Measurements from ENCODE around the gene WDR82. TPM values are rescaled to one million over a fixed set of nuclear protein-coding genes. Genes with fewer than 3 reads are reported as not detected.

The WDR82 gene
- total RNA-seq (10 to 100 TPM; 44.6 to 84.0 (median 54.8) TPM), polyA plus RNA-seq (10 to 100 TPM; 23.8 to 74.2 (median 24.6) TPM)
- long read RNA-seq, donor 1, full-length matches to known transcripts, result 15 of 15 reads
- long read RNA-seq, donor 1, partial matches to known transcripts, result 0 of 15 reads
- long read RNA-seq, donor 1, other reads (novel, unspliced or antisense), result 0 of 15 reads
- long read RNA-seq, donor 2, full-length matches to known transcripts, result 11 of 11 reads
- long read RNA-seq, donor 2, partial matches to known transcripts, result 0 of 11 reads
- long read RNA-seq, donor 2, other reads (novel, unspliced or antisense), result 0 of 11 reads
- long read RNA-seq, donor 3, full-length matches to known transcripts, result 7 of 7 reads
- long read RNA-seq, donor 3, partial matches to known transcripts, result 0 of 7 reads
- long read RNA-seq, donor 3, other reads (novel, unspliced or antisense), result 0 of 7 reads
- long read RNA-seq, donor 4, full-length matches to known transcripts, result 1 of 7 reads
- long read RNA-seq, donor 4, partial matches to known transcripts, result 0 of 7 reads
- long read RNA-seq, donor 4, other reads (novel, unspliced or antisense), result 6 of 7 reads
- long read RNA-seq, donor 5, full-length matches to known transcripts, result 38 of 52 reads
- long read RNA-seq, donor 5, partial matches to known transcripts, result 1 of 52 reads
- long read RNA-seq, donor 5, other reads (novel, unspliced or antisense), result 13 of 52 reads
- long read RNA-seq, donor 6, full-length matches to known transcripts, result 1 of 10 reads
- long read RNA-seq, donor 6, partial matches to known transcripts, result 0 of 10 reads
- long read RNA-seq, donor 6, other reads (novel, unspliced or antisense), result 9 of 10 reads
- long read RNA-seq, donor 7, full-length matches to known transcripts, result 8 of 8 reads
- long read RNA-seq, donor 7, partial matches to known transcripts, result 0 of 8 reads
- long read RNA-seq, donor 7, other reads (novel, unspliced or antisense), result 0 of 8 reads
- long read RNA-seq, donor 8, full-length matches to known transcripts, result 21 of 21 reads
- long read RNA-seq, donor 8, partial matches to known transcripts, result 0 of 21 reads
- long read RNA-seq, donor 8, other reads (novel, unspliced or antisense), result 0 of 21 reads
- long read RNA-seq, donor 9, full-length matches to known transcripts, result 6 of 6 reads
- long read RNA-seq, donor 9, partial matches to known transcripts, result 0 of 6 reads
- long read RNA-seq, donor 9, other reads (novel, unspliced or antisense), result 0 of 6 reads
- long read RNA-seq, donor 10, full-length matches to known transcripts, result 2 of 2 reads
- long read RNA-seq, donor 10, partial matches to known transcripts, result 0 of 2 reads
- long read RNA-seq, donor 10, other reads (novel, unspliced or antisense), result 0 of 2 reads

DNA sequence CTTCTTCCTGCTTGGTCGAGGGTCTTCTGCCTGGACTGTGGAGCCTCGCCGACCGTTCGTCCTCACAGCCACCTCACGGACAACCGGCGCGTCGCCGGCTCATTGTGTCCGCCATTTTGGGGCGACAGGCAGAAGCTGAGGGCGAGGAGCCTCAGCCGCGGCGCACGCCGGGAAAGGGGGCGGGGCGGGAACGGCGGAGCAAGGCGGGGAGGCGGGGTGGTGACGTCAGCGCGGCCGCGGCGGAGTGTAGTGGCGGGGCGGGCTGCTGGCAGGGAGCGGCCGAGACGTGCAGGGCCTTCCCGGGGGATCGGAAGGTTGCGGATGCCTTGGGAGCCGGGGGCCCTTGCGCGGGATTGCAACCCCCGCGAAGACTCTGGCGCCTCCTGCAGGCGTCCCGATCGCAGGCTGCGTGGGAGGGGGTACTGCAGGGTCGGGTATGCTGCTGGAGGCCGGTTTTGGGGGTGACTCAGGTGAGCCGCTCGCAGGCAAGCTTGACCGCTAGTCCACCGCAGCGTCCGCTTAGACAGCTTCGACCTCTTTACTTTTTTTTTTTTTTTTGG lies at the start of gene WDR82:
WDR82 (minus strand) TSS at position 140 of the 560 bp plus-strand sequence. CDS start 288 bp downstream, outside the sequence.
- Histone ChIP-seq H3K36me3 (replicated peaks in 1 of 2) (no peaks in the 10 kb centered on the region), H3K9me3 (replicated peaks in 1 of 3) (no peaks in the 10 kb centered on the region), H3K4me1 (replicated peaks in 1 of 2) (peaks cover 28 to 65% of the 10 kb centered on the region in 2 donors), H3K27ac (peak within 1 kb of the TSS; percentile 27 to 100 (median 95)), H3K27me3 (no peaks in the 10 kb centered on the region), H3K4me3 (peak within 1 kb of the TSS; percentile 33 to 97 (median 74))
- intact Hi-C loops (cut with DNase I), result no loop called here
- 0 to 1% (median 1%) methylated on average over 12 to 58 of the region's 58 CpGs for WGBS, 4 donors
- TF ChIP-seq, protein P1, sequence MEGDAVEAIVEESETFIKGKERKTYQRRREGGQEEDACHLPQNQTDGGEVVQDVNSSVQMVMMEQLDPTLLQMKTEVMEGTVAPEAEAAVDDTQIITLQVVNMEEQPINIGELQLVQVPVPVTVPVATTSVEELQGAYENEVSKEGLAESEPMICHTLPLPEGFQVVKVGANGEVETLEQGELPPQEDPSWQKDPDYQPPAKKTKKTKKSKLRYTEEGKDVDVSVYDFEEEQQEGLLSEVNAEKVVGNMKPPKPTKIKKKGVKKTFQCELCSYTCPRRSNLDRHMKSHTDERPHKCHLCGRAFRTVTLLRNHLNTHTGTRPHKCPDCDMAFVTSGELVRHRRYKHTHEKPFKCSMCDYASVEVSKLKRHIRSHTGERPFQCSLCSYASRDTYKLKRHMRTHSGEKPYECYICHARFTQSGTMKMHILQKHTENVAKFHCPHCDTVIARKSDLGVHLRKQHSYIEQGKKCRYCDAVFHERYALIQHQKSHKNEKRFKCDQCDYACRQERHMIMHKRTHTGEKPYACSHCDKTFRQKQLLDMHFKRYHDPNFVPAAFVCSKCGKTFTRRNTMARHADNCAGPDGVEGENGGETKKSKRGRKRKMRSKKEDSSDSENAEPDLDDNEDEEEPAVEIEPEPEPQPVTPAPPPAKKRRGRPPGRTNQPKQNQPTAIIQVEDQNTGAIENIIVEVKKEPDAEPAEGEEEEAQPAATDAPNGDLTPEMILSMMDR (IDR thresholded peaks at IDR 0.05), result peak; percentile 7 to 61 (median 38)
- peak; percentile 78 to 91 for TF ChIP-seq POLR2A (IDR thresholded peaks at IDR 0.05)
- DNase-seq, result peak; percentile 96 to 98 (median 98)

DNA sequence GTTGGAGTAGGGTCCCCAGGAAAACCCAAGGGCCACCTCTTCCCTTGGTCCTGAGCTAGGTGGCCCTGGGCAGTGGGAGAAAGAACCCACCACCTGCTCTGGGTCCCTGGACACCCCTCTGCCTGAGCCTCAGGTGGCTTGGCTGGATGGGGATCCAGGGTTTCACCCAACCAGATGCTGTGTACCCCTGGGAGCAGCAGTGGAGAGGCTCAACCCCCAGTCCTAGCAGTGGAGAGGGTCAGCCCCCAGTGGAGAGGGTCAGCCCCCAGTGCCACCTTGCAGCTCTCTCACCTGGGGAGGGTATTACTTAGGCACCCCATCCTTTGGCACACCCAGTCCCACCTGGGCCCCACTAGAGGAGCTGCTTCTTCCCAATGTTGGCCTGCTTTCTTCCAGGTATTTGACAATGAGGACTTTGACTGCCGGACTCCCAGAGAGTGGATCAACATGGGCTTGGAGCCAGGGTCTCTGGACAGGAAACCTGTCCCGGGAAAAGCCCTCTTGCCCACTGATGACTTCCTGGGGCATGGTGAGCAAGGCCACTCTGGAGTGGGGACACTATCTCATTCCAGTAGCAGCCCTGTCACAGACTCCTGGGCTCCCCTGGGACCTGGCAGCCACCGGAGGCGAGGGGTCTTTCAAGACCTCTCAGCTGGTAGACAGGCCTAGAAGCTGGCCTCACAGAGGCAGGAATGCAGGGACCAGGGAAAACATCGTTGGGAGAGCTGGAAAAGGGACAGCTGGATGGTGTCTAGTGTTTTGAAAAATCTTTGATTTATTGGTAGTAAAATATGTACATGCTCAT lies 49.2 kb upstream of the WDR82 start:
- DNase-seq, result no peak
- H3K27me3 ChIP-seq, result no peaks in the 10 kb centered on the region
- TF ChIP-seq POLR2A (IDR thresholded peaks at IDR 0.05), result no peak
- TF ChIP-seq, protein P1 (IDR thresholded peaks at IDR 0.05), result no peak
- intact Hi-C loops (cut with DNase I), result loop anchor here in 1 of 2 donors (5.0 kb wide), 1 partner anchor 105 kb away; no protein-coding TSS in a partner anchor
- no peaks in the 10 kb centered on the region for H3K9me3 ChIP-seq (replicated peaks in 1 of 3)
- no peak overlapping the region for H3K27ac ChIP-seq
- WGBS, 4 donors, result 72 to 88% (median 75%) methylated on average over 5 of the region's 5 CpGs
- no peaks in the 10 kb centered on the region for H3K36me3 ChIP-seq (replicated peaks in 1 of 2)
- no peak overlapping the region for H3K4me3 ChIP-seq
- H3K4me1 ChIP-seq (replicated peaks in 1 of 2), result peaks cover 6 to 8% of the 10 kb centered on the region in 2 donors

DNA sequence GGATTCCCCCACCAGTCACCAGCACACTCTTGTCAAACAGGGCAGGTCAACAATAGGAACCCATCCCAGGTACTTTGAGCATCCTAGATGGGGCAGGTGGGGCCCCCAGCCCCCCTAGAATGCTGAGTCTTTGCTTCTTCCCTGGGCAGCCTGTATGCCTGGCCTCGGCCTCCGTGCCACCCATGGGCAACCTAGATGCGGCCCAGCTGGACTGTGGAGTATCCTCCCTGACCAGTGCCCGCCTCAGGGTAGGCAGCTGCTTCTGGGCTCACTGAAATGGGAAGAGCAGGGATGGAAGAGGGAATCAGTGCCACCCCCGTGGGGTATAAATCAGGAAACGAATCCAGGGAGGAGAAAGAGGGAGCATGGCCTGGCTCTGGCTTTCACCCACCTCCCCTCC lies 48.5 kb upstream of the WDR82 start:
- Histone ChIP-seq H3K4me3 (no peak overlapping the region), H3K4me1 (replicated peaks in 1 of 2) (peaks cover 6 to 8% of the 10 kb centered on the region in 2 donors), H3K27ac (no peak overlapping the region), H3K27me3 (no peaks in the 10 kb centered on the region), H3K36me3 (replicated peaks in 1 of 2) (no peaks in the 10 kb centered on the region), H3K9me3 (replicated peaks in 1 of 3) (no peaks in the 10 kb centered on the region)
- no peak for DNase-seq
- WGBS, 4 donors, result 87 to 97% (median 95%) methylated on average over 6 of the region's 6 CpGs
- intact Hi-C loops (cut with DNase I), result loop anchor here in 1 of 2 donors (5.0 kb wide), 1 partner anchor 105 kb away; no protein-coding TSS in a partner anchor
- no peak for TF ChIP-seq POLR2A (IDR thresholded peaks at IDR 0.05)
- TF ChIP-seq, protein P1 (IDR thresholded peaks at IDR 0.05), result no peak

Measured in adrenal gland (tissue), 19 donors.